Vagina (tissue), 2 donors: ENCODE measurements around the gene KRTAP10-7.
"Not testable (repeated sequence)": the region's sequence is repeated elsewhere in the genome, so short reads cannot be mapped to it uniquely, and the experiment has no call there.

Source experiments
- CTCF ChIP-seq, 3 experiments: fragments of 450-650 bp in 2 of 3; fragments of 200-600 bp in 1 of 3; sonication (generic) in 1 of 3; IDR thresholded peaks; one replicate each; pipeline ENCODE4 v1.5.1; 2017 to 2019; ENCODE audit warnings: antibody characterized with exemption in 3 of 3, mild to moderate bottlenecking in 2 of 3, moderate library complexity in 2 of 3
- POLR2A ChIP-seq, 2 donors: fragments of 450-650 bp; IDR thresholded peaks; one replicate each; pipeline ENCODE4 v1.6.1; 2017; ENCODE audit warnings: antibody characterized with exemption in 2 of 2, mild to moderate bottlenecking in 2 of 2, moderate library complexity in 2 of 2
- POLR2AphosphoS5 ChIP-seq, 2 donors: sonication (generic); formaldehyde crosslinking; IDR thresholded peaks; one replicate each; pipeline ENCODE4 v1.9.0; 2017; ENCODE audit warnings: antibody characterized with exemption in 2 of 2, mild to moderate bottlenecking in 2 of 2, low read depth in 1 of 2; ENCODE audit not compliant: insufficient read depth in 1 of 2

- TF ChIP-seq POLR2AphosphoS5 (IDR thresholded peaks at IDR 0.05; ENCODE audit: insufficient read depth in 1 of 2, low read depth in 1 of 2); CTCF (IDR thresholded peaks at IDR 0.05); POLR2A (IDR thresholded peaks at IDR 0.05): not testable (repeated sequence)
Measured at GRCh38 chr21:44600118-44600978, at the start of gene KRTAP10-7.
